A673 (cell line): ENCODE measurements around the gene CRYBA2. TPM values are rescaled to one million over a fixed set of nuclear protein-coding genes. Genes with fewer than 3 reads are reported as not detected.

Source experiments
- BruUV-seq: library from RNA; stranded (reverse); fragments of 400-500 nt; replicated peaks from 2 replicates; lab custom pipeline; 2021; lab: Mats Ljungman, UMichigan
- CTCF ChIA-PET: fragments of 300-600 bp; sonication (Branson Sonifier 250); formaldehyde crosslinking; loops from one replicate; lab custom pipeline; 2022; ENCODE audit warnings: antibody characterized with exemption; lab: Charles Lee
- POLR2A ChIA-PET: fragments of 300-600 bp; sonication (Branson Sonifier 250); formaldehyde crosslinking; loops from one replicate; lab custom pipeline; 2022; ENCODE audit warnings: antibody characterized with exemption; ENCODE audit not compliant: low non-redundant PET; lab: Charles Lee
- DNase-seq: peaks from one replicate; pipeline ENCODE4 v3.0.0-alpha.2; 2015; ENCODE audit warnings: low spot score
- H3K27ac ChIP-seq: fragments of 200-600 bp; sonication (generic); 2 replicates; pipeline ENCODE4 v1.5.1; 2016; ENCODE audit warnings: mixed run types, low read depth, mild to moderate bottlenecking, mixed read lengths, antibody characterized with exemption, low read length; ENCODE audit not compliant: poor library complexity, severe bottlenecking
- H3K27me3 ChIP-seq: fragments of 200-600 bp; sonication (generic); replicated peaks from 2 replicates; pipeline ENCODE4 v1.6.1; 2017; ENCODE audit warnings: mixed run types, low read depth, mild to moderate bottlenecking, mixed read lengths, antibody characterized with exemption, low read length; ENCODE audit not compliant: insufficient read depth, poor library complexity
- H3K36me3 ChIP-seq: fragments of 200-600 bp; sonication (generic); 2 replicates; pipeline ENCODE4 v1.6.1; 2016; ENCODE audit warnings: mixed run types, mild to moderate bottlenecking, mixed read lengths, antibody characterized with exemption, low read length; ENCODE audit not compliant: insufficient read depth, poor library complexity, severe bottlenecking
- H3K4me1 ChIP-seq: fragments of 200-600 bp; sonication (generic); 2 replicates; pipeline ENCODE4 v1.6.1; 2017; ENCODE audit warnings: mixed run types, mild to moderate bottlenecking, mixed read lengths, antibody characterized with exemption, low read length; ENCODE audit not compliant: insufficient read depth, poor library complexity, severe bottlenecking
- H3K4me3 ChIP-seq: fragments of 200-600 bp; sonication (generic); 2 replicates; pipeline ENCODE4 v1.5.1; 2016; ENCODE audit warnings: low read depth, mixed run types, mild to moderate bottlenecking, mixed read lengths, low read length; ENCODE audit not compliant: poor library complexity, severe bottlenecking
- H3K9me3 ChIP-seq: fragments of 200-600 bp; sonication (generic); 2 replicates; pipeline ENCODE4 v1.6.1; 2016; ENCODE audit warnings: mixed run types, low read depth, mild to moderate bottlenecking, mixed read lengths, antibody characterized with exemption, low read length; ENCODE audit not compliant: poor library complexity, severe bottlenecking
- EZH2 ChIP-seq: fragments of 200-600 bp; sonication (generic); IDR thresholded peaks from 2 replicates; pipeline ENCODE4 v1.6.1; 2017; ENCODE audit warnings: borderline replicate concordance, low read depth, mild to moderate bottlenecking, mixed read lengths, antibody characterized with exemption, low read length; ENCODE audit not compliant: poor library complexity, severe bottlenecking
- intact Hi-C: fragments of 100-400 bp; cut with micrococcal nuclease; formaldehyde crosslinking; loops from one replicate; pipeline ENCODE4 v1.10.0; 2022; ENCODE audit not compliant: unreplicated experiment
- total RNA-seq: library from RNA; stranded (reverse); gene quantifications from 2 replicates; pipeline ENCODE4 v1.2.3, GENCODE V29; 2021
- TF ChIP-seq, protein P1 (sequence below): fragments of 300-800, 200-600 bp; sonication (generic); conservative IDR thresholded peaks from 2 replicates; pipeline ENCODE4 v1.5.1; 2017; ENCODE audit warnings: low read depth, mild to moderate bottlenecking, antibody characterized with exemption, low read length, moderate library complexity, mixed read lengths

CRYBA2 gene
- total RNA-seq, 1 experiment from 2014 or later: 1.3 TPM

- Histone ChIP-seq H3K27ac (no peak overlapping the region), H3K36me3 (no peaks in the 10 kb centered on the region), H3K4me1 (no peaks in the 10 kb centered on the region), H3K27me3 (peaks cover under 1% of the 10 kb centered on the region), H3K9me3 (no peaks in the 10 kb centered on the region), H3K4me3 (no peak overlapping the region)
- intact Hi-C loops: no loop called here
- ChIA-PET CTCF (no interaction called here), POLR2A (no interaction called here)
- BruUV-seq: no TSS peak
- DNase-seq: no peak
- TF ChIP-seq, protein P1, sequence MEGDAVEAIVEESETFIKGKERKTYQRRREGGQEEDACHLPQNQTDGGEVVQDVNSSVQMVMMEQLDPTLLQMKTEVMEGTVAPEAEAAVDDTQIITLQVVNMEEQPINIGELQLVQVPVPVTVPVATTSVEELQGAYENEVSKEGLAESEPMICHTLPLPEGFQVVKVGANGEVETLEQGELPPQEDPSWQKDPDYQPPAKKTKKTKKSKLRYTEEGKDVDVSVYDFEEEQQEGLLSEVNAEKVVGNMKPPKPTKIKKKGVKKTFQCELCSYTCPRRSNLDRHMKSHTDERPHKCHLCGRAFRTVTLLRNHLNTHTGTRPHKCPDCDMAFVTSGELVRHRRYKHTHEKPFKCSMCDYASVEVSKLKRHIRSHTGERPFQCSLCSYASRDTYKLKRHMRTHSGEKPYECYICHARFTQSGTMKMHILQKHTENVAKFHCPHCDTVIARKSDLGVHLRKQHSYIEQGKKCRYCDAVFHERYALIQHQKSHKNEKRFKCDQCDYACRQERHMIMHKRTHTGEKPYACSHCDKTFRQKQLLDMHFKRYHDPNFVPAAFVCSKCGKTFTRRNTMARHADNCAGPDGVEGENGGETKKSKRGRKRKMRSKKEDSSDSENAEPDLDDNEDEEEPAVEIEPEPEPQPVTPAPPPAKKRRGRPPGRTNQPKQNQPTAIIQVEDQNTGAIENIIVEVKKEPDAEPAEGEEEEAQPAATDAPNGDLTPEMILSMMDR: no peak
- no peak for TF ChIP-seq EZH2
Measured at GRCh38 chr2:219009294-219009693, 16.1 kb upstream of the CRYBA2 start.

DNA sequence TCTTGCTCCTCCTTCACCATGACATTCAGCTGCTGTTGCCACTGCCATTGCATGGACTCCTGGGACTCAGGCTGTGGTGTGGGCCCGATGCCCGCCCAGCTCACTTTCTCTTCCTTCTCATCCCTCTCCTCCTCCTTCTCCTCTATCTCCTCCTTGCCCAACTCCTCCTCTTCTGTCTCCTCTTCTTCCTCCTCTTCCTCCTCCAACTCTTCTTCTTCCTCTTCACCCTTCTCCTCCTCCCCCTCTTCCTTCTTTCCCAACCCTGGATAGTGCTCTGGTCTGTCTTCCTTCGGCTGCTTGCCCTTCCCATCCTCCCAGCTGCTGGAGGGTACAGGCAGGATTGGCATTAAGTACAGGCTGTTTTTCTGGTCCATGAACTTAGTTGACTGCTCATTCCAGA is 10.8 kb upstream of the CRYBA2 start:
- intact Hi-C loops: no loop called here
- H3K4me1 ChIP-seq: peaks cover 15% of the 10 kb centered on the region
- TF ChIP-seq, protein P1: no peak
- no peak for TF ChIP-seq EZH2
- BruUV-seq: no TSS peak
- H3K27me3 ChIP-seq: peaks cover 46% of the 10 kb centered on the region
- no peaks in the 10 kb centered on the region for H3K9me3 ChIP-seq
- CTCF ChIA-PET: interaction anchor here (0.6 kb wide), 1 partner anchor 12 kb away, joined by 3 read pairs; no protein-coding TSS in a partner anchor
- POLR2A ChIA-PET: no interaction called here
- H3K4me3 ChIP-seq: no peak overlapping the region
- no peak overlapping the region for H3K27ac ChIP-seq
- no peak for DNase-seq
- no peaks in the 10 kb centered on the region for H3K36me3 ChIP-seq

DNA sequence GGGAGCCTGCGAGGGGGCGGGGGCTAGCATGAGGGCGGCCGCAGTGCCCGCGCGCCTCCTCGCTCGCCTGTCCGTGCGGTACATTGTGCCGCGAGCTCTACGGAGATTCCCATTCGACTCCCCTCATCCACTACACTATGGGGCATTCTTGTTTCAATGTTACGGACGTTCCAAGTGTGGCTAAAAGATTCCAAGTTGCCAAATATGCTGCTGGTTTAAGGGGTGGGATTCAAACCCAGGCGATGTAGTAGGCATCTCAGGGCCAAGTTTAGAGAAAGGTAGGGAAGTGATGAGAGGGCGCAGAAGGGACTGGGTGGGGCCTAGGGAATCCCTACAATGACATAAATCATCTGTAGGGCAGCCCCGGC is 10.0 kb upstream of the CRYBA2 start:
- no TSS peak for BruUV-seq
- no peak for DNase-seq
- Histone ChIP-seq H3K27me3 (peaks cover 46% of the 10 kb centered on the region), H3K9me3 (no peaks in the 10 kb centered on the region), H3K27ac (no peak overlapping the region), H3K36me3 (no peaks in the 10 kb centered on the region), H3K4me1 (peaks cover 15% of the 10 kb centered on the region), H3K4me3 (no peak overlapping the region)
- no peak for TF ChIP-seq EZH2
- TF ChIP-seq, protein P1: no peak; the same call in 1 of the 2 replicates
- intact Hi-C loops: no loop called here
- POLR2A ChIA-PET: no interaction called here
- CTCF ChIA-PET: no interaction called here
